ENCODE data around the gene MTHFD2L. TPM values are rescaled to one million over a fixed set of nuclear protein-coding genes. Genes with fewer than 3 reads are reported as not detected.

The MTHFD2L gene
- total and polyA plus RNA-seq, 2 of the 8 experiments (the other 6 are each of a cell fraction or from before 2014, with no cell fraction given): 5.4 to 15.0 TPM

- no peak for DNase-seq (ENCODE audit: low read depth in 1 of 2, low spot score in 2 of 2)
- CTCF ChIA-PET (ENCODE audit: partially characterized antibody): interaction anchor here (0.9 to 1.9 kb wide), 5 partner anchors 13 to 396 kb away, joined by 3 to 7 read pairs (median 3); no protein-coding TSS in a partner anchor
- Histone ChIP-seq H2BK20ac (ENCODE audit: low read length) (no peak overlapping the region), H3K4ac (replicated peaks; ENCODE audit: insufficient read length, low read depth, low read length) (no peak overlapping the region), H4K20me1 (replicated peaks in 1 of 2; ENCODE audit: control insufficient read depth in 1 of 2, insufficient read depth in 2 of 2, low read length in 2 of 2) (no peaks in the 10 kb centered on the region), H3K79me1 (ENCODE audit: low read depth, low read length) (no peaks in the 10 kb centered on the region), H3K27me3 (replicated peaks in 1 of 4; ENCODE audit: control insufficient read depth in 3 of 4, extremely low read depth in 1 of 4, insufficient read depth in 3 of 4, low read length in 3 of 4) (no peaks in the 10 kb centered on the region), H2AK5ac (ENCODE audit: low read depth, low read length) (no peak overlapping the region), H2BK15ac (ENCODE audit: low read length) (no peak overlapping the region), H2BK5ac (ENCODE audit: low read depth, low read length) (no peak overlapping the region), H4K8ac (ENCODE audit: extremely low read depth, insufficient read depth, low read length) (no peak overlapping the region), H3K36me3 (ENCODE audit: control insufficient read depth in 2 of 4, insufficient read depth in 4 of 4, low read length in 3 of 4) (no peaks in the 10 kb centered on the region), H4K91ac (replicated peaks; ENCODE audit: insufficient read length, low read length) (no peak overlapping the region), H3K18ac (ENCODE audit: extremely low read depth, low read length) (no peak overlapping the region), H3K79me2 (ENCODE audit: control insufficient read depth in 1 of 2, insufficient read depth in 2 of 2, low read length in 2 of 2) (no peaks in the 10 kb centered on the region), H3K4me1 (replicated peaks in 1 of 4; ENCODE audit: control insufficient read depth in 3 of 4, insufficient read depth in 4 of 4, low read length in 3 of 4) (no peaks in the 10 kb centered on the region), H2BK12ac (ENCODE audit: low read depth, low read length) (no peak overlapping the region), H2BK120ac (replicated peaks; ENCODE audit: low read depth, low read length) (no peak overlapping the region), H2AFZ (ENCODE audit: low read length) (no peak overlapping the region), H4K5ac (ENCODE audit: insufficient read length, low read depth, low read length) (no peak overlapping the region), H3K27ac (ENCODE audit: low read depth, low read length) (no peak overlapping the region), H3K4me2 (ENCODE audit: insufficient read depth in 1 of 2, low read depth in 2 of 2, low read length in 2 of 2) (no peak overlapping the region), H3K9me3 (ENCODE audit: insufficient read depth in 2 of 2, low read depth in 1 of 2, low read length in 1 of 2) (no peaks in the 10 kb centered on the region), H3K4me3 (ENCODE audit: extremely low read depth in 1 of 4, insufficient read depth in 2 of 4, low read depth in 3 of 4, low read length in 4 of 4) (no peak overlapping the region), H3K23me2 (ENCODE audit: low read depth, low read length) (no peaks in the 10 kb centered on the region), H3K9ac (replicated peaks in 1 of 4; ENCODE audit: extremely low read depth in 1 of 4, low read depth in 3 of 4, low read length in 3 of 4) (no peak overlapping the region), H3K23ac (ENCODE audit: insufficient read length) (no peak overlapping the region), H3K14ac (ENCODE audit: insufficient read length) (no peak overlapping the region), H3K56ac (replicated peaks; ENCODE audit: insufficient read length, low read depth, low read length) (no peak overlapping the region)
- POLR2A ChIA-PET (ENCODE audit: partially characterized antibody): no interaction called here
- TF ChIP-seq CBX8 (IDR thresholded peaks at IDR 0.05; ENCODE audit: borderline replicate concordance, low read depth, low read length): no peak
- no peak for TF ChIP-seq NANOG (IDR thresholded peaks at IDR 0.05; ENCODE audit: insufficient read depth, low read depth, low read length, poor library complexity, severe bottlenecking)
- no peak for TF ChIP-seq PHF8 (conservative IDR thresholded peaks at IDR 0.05; ENCODE audit: low read depth, low read length)
- TF ChIP-seq KDM1A (IDR thresholded peaks at IDR 0.05; ENCODE audit: borderline replicate concordance, low read length): no peak
- FAIRE-seq: no peak
- WGBS, 2 experiments (ENCODE audit: extremely low coverage in 1 of 2, insufficient coverage in 1 of 2, insufficient read length in 1 of 2, insufficient replicate concordance in 2 of 2, low coverage in 1 of 2, low lambda C conversion rate in 2 of 2, missing lambda C conversion rate in 1 of 2): 97% methylated on average over 3 of the region's 3 CpGs; no CpG with 5 or more reads in 1 of the 2 experiments
Measured at GRCh38 chr4:74279716-74280115, 121.8 kb downstream of the MTHFD2L start.

Data from H1 (cell line).